Right lobe of liver (tissue), 4 donors: ENCODE results near the gene NPEPPS.

ENCODE experiments used
- CTCF ChIP-seq, 4 donors: fragments of 200-600 bp in 3 of 4; fragments of 450-650 bp in 1 of 4; IDR thresholded peaks; one replicate each; pipeline versions ENCODE4 v1.5.1 to v1.8.0; 2016 to 2022; ENCODE audit warnings: antibody characterized with exemption in 4 of 4, mild to moderate bottlenecking in 2 of 4
- POLR2A ChIP-seq: fragments of 450-650 bp; IDR thresholded peaks from one replicate; pipeline ENCODE4 v1.6.1; 2017; ENCODE audit warnings: antibody characterized with exemption, mild to moderate bottlenecking
- donor health status: DM: no; HTN: no; CAD: no.
- donor health status: DM: no; HTN: no; CAD: no.
- donor health status: DM: no; HTN: yes; CAD: no.

- TF ChIP-seq CTCF (IDR thresholded peaks at IDR 0.05) (no peak), POLR2A (no peak)
Observed at GRCh38 chr17:47653442-47653841, 122.5 kb downstream of the NPEPPS start.
